ENCODE results near the gene C15orf62.
A peak's percentile ranks its signal among the peaks of the same experiment; 100 is the strongest.

C15orf62 gene

GRCh38 chr15:40785814-40786213 lies 16.0 kb downstream of the C15orf62 start:
- DNase-seq, result no peak

DNA sequence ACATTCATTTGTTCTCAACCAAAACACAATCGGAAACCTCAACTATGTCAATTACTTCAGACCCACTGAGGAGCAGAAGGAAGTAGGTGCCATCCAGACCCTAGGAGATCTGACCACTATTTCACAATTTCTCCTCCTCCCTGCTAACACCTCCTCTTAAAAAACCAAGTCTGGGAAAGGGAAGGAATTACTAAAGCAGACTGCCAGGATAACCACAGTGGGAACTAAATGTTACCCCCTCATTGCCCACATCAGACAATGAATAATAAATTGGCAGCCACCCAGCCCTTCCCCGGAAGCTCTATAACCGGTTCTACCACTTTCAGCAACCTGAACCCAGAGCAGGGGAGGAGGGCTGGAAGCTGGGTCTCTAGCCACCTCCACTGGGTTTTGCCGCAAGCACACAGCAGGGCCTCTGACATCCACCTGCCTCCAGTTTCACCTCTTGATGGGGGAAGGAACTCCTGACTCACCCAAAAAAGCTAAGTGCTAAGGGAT lies 17.6 kb downstream of the C15orf62 start:
- peak; percentile 83 for DNase-seq

GRCh38 chr15:40787991-40788390 lies 18.2 kb downstream of the C15orf62 start:
- DNase-seq, result no peak

GRCh38 chr15:40789119-40789518 lies 19.3 kb downstream of the C15orf62 start:
- no peak for DNase-seq

DNA sequence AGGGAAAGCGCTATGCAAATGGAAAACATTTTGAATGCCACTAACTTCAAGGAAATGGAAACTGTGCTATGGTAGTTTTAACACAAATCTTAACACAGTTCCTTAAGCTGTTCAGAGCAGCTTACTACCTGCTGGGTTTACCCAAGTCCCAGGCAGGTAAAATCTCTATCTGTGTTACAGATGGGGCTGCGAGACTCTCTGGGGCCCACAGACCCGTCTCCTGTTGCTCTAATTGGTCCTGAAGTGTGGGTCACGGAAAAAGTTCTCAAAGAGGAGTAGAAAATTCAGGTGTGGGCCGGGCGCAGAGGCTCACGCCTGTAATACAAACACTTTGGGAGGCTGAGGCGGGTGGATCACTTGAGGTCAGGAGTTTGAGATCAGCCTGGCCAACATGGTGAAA lies 20.2 kb downstream of the C15orf62 start:
- DNase-seq, result no peak

DNA sequence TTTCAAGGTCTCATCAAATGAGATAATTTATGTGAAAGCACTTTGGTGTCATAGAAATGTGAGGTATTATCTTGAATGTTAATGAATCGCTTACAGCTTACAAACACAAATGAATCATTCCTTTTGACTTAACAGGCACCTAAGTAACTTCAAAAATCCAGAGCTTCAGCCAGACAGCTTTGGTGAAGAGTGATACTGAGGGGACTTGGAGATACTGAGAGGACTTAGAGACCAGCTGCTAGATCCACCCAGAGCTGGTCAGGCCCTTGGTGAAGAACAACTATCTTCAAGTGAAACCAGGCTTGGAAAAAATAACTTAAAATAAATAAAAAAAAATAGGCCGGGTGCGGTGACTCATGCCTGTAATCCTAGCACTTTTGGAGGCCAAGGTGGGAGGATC lies 20.9 kb downstream of the C15orf62 start:
- DNase-seq, result no peak

- DNase-seq, result no peak
Observed at GRCh38 chr15:40792394-40792793, 22.6 kb downstream of the C15orf62 start.

DNA sequence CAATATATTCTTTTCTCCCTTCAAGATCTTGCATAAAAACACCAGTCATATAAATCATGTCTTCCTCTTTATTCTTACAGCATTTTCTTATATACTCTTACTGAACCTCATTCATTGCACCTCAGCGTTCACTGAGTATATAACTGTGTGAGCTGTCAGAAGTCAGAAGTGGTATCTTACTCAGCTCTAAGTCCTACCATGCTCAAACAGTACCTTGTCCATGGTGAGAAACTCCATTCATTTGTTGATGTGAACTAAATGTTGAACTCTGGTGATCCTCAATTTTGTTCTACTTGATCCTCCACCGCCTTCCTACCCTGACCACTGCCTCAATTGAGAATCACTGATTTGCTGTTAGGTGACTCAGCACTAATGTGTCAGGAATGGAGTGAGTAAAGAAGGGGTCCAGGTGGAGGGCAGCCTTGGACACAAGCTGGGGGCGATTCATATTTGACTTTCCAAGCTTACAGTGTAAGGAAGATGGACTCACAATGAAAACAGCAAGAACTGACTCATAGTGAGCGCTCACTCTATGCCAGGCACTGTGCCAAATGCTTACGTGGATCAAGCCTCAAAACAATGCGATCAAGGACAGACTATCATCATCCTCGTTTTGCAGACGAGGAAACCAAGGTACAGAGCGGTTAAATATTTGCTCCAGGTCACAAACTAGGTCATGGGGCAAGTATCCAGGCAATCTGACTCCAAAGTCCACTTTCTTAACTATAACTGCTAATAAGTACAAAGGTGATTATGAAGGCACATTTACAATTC lies 23.6 kb downstream of the C15orf62 start:
- peak; percentile 47 for DNase-seq

- no peak for DNase-seq
Observed at GRCh38 chr15:40796041-40796440, 26.3 kb downstream of the C15orf62 start.

DNA sequence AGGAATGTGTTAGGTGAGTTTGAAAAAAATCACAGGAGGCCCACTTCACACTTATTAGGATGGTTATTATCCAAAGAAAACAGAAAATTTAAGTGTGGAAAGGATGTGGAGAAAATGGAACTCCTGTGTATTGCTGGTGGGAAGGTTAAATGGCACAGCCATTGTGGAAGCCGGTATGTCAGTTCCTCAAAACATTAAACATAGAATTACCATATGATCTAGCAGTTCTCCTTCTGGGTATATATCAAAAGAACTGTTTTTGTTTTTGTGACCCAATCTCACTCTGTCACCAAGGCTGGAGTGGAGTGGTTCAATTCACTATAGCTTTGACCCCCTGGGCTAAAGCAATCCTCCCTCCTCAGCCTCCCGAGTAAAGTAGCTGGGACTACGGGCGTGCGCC lies 26.7 kb downstream of the C15orf62 start:
- DNase-seq, result no peak

GRCh38 chr15:40799523-40799922 lies 29.7 kb downstream of the C15orf62 start:
- no peak for DNase-seq

DNA sequence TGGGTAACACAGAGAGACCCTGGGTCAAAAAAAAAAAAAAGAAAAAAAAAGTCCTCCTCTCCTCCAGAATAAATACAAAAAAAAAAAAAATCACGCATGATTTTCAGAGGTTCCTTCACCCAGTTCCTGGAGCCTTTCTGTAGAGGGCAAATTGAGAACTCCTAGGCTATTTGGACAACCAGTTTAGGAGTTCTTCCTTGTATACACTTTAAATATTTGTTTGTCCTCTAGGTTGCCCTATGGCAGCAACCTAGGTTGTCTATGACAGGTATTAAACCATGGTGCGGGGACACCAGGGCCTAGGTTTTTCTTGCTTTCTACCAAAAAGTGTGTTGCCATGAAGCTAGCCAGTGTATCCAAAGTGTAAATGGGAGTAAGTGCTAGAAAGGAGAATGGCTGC lies 33.3 kb downstream of the C15orf62 start:
- no peak for DNase-seq

DNA sequence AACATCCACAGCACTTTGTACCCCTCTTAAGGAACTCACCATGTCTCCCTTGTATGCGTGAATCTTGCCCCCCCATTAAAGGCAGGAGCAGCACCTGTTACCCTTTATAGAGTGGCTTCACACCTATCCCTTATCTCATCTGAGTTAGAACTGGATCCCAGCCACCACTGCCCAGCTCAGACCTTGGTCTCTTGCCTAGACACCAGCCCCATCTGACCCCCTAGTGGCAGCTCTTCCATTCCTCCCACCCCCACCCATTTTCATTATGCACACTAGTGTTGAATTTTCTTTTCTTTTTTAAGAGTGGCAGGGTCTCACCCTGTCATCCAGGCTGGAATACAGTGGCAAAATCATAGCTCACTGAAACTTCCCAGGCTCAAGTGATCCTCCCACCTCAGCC lies 33.9 kb downstream of the C15orf62 start:
- no peak for DNase-seq

DNA sequence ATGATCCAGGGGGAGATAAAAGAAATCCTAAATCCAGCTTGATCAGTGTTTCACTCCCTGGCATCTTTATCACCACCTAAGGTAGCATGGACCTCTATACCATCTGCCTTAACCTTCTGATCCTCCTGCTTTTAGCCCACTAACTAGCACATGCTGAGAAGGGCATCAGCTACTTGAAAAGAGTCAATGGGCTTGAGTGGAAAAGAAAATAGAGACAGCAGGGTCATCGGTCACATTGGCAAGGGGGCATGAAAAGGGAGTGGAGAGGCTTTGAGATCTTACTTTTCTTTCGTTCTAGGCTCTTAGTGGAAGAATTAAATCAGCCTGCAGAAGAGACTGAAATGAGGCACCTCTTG lies 36.9 kb downstream of the C15orf62 start:
- DNase-seq, result no peak

DNA sequence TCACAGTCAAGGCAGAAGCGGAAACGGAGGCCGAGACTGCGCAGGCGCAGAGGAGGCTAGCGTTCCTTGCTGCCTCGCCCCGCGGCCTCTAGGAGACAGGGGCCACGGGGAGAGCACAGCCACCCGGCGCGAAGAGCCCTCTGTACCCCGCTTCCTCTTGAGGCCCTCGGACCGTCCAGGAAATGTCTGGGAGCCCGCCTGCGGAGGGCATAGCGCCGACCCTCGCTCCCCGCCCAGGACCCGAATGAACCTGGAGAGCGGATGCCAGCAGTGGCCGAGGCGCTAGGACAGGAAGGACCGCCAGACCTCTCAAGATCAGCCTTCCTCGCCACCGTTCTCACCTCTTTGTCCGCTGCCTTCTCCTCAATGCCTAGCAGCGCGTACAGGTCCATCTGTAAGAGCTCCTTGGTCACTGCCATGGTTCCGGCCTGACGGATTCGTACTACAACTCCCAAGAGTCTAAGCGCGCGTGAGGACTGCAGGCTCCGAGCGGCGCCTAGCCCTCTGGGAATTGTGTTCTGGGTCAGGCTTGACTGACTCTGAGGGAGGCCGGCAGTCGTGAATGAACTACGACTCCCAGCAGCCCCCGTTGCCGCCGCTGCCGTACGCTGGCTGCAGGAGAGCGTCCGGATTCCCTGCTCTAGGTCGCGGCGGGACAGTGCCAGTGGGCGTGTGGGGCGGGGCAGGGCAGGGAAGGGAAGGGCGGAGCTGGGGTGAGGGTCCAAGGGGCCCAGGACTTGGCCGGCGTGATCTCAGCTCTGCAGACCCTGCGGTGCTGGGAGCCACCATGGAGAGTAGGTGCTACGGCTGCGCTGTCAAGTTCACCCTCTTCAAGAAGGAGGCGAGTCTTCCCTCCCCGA lies 37.5 kb downstream of the C15orf62 start, which contains the start of the genes DNAJC17 and ZFYVE19:
DNAJC17 (minus strand) TSS at position 446 of the 860 bp plus-strand sequence; CDS start at position 419, 27 bp downstream.
ZFYVE19 (plus strand) TSS at position 62 of the 860 bp plus-strand sequence; CDS start at position 563, 501 bp downstream.
- DNase-seq, result peak; percentile 96

GRCh38 chr15:40807888-40808461 lies 38.2 kb downstream of the C15orf62 start:
- DNase-seq, result peak; percentile 8

DNA sequence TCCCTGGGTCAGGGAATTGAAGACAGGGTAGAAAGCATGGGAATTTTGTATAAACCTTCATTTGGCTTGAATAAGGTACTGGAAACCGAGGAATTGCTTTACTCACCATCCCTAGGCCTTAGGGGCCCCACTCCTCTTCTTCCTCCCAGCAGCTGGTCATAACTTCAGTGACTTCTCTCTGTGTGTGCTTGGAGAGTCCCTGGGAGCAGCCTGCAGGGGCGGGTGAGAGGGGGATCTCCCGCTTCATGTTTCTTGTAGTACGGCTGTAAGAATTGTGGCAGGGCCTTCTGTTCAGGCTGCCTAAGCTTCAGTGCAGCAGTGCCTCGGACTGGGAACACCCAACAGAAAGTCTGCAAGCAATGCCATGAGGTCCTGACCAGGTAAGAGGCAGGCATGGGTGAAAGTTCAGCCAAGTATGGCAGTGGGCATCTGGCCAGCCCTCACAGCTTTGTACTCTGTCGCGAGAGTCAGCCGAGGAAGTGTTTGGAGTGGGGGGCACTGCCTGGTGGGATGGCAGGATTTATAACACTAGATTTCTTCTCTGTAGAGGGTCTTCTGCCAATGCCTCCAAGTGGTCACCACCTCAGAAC lies 39.2 kb downstream of the C15orf62 start:
- DNase-seq, result no peak

GRCh38 chr15:40812721-40813425 lies 43.1 kb downstream of the C15orf62 start:
- DNase-seq, result no peak

DNA sequence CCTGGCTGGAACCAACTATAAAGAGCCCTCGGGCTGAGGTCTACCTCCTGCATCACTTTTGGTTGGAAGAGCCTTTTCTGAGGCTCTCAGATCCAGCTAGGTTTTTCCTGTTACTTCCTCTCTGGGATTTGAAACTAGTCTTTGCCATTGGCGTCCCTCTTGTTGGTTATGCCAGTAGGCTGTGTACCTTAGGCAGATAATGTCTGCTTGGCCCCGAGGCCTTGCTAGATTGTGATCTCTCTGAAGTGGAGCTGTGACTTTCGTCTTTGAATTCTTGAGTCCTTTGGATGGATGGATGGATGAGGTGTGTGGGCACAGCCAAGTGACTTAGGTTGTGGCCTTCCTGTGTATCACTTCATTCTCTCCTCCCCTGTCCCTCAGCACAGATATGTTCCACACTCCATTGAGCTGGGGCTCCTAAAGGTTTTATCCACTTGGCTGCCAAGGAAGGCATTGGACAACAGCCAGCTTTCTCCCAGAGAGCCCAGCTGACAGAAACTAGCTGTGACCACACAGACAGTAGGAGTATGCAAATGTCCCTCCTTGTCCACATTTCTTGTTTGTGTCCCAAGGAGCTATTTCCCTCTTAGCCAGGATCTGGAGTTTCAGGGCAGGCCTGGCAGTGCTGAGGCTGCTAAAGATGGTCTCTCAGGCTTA lies 45.4 kb downstream of the C15orf62 start:
- DNase-seq, result no peak

GRCh38 chr15:40819048-40819447 lies 49.3 kb downstream of the C15orf62 start:
- DNase-seq, result no peak

DNA sequence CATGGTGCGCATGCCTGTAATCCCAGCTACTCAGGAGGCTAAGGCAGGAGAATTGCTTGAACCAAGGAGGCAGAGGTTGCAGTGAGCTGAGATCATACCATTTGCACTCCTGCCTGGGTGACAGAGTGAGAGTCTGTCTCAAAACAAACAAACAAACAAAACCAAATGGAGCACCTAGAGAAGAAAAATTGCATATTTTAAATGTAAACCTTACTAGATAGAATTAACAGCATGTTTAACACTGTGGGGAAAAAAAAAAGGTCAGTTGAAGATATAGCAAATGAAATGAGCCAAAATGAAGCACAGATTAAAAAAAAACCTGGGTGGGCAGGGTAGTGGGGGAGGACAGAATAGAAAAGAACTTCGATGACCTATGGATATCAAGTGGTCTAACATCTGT lies 51.4 kb downstream of the C15orf62 start:
- no peak for DNase-seq
